Nephron progenitor cell (in vitro differentiated cells): ENCODE data around the gene LTB4R.
A peak's percentile ranks its signal among the peaks of the same experiment; 100 is the strongest.

Experiments used
- DNase-seq: peaks from one replicate; pipeline ENCODE4 v3.0.0; 2021
- H3K27ac Mint-ChIP-seq: 2 replicates; pipeline ENCODE4 v1.8.0; 2021; ENCODE audit warnings: mild to moderate bottlenecking, moderate library complexity, mixed read lengths
- H3K27me3 Mint-ChIP-seq: 2 replicates; pipeline ENCODE4 v1.8.0; 2021; ENCODE audit warnings: mild to moderate bottlenecking, low read depth, mixed read lengths; ENCODE audit not compliant: poor library complexity
- H3K36me3 Mint-ChIP-seq: 2 replicates; pipeline ENCODE4 v1.8.0; 2021; ENCODE audit warnings: low read depth, mixed read lengths
- H3K4me1 Mint-ChIP-seq: 2 replicates; pipeline ENCODE4 v1.8.0; 2021; ENCODE audit warnings: mixed read lengths
- H3K4me3 Mint-ChIP-seq: 2 replicates; pipeline ENCODE4 v1.8.0; 2021; ENCODE audit warnings: mild to moderate bottlenecking, moderate library complexity, mixed read lengths
- H3K9me3 Mint-ChIP-seq: 2 replicates; pipeline ENCODE4 v1.8.0; 2021; ENCODE audit warnings: mild to moderate bottlenecking, moderate library complexity, mixed read lengths
- CTCF ChIP-seq: fragments of 200-600 bp; sonication (generic); IDR thresholded peaks from 2 replicates; pipeline ENCODE4 v1.5.0; 2021; ENCODE audit warnings: antibody characterized with exemption

LTB4R gene

GRCh38 chr14:24337824-24338175, 26.5 kb downstream of the LTB4R start:
- TF ChIP-seq CTCF: no peak
- DNase-seq: no peak
- Mint-ChIP-seq H3K36me3 (no peaks in the 10 kb centered on the region), H3K9me3 (no peaks in the 10 kb centered on the region), H3K4me3 (no peak overlapping the region), H3K27me3 (peaks cover 100% of the 10 kb centered on the region), H3K27ac (no peak overlapping the region), H3K4me1 (peaks cover 56% of the 10 kb centered on the region)

GRCh38 chr14:24338843-24339242, 27.5 kb downstream of the LTB4R start:
- Mint-ChIP-seq H3K4me3 (peak overlapping the region; percentile 70), H3K9me3 (no peaks in the 10 kb centered on the region), H3K4me1 (peaks cover 53% of the 10 kb centered on the region), H3K27me3 (peaks cover 99% of the 10 kb centered on the region), H3K27ac (no peak overlapping the region), H3K36me3 (no peaks in the 10 kb centered on the region)
- DNase-seq: no peak
- TF ChIP-seq CTCF: no peak

- Mint-ChIP-seq H3K27me3 (peaks cover 99% of the 10 kb centered on the region), H3K4me1 (peaks cover 53% of the 10 kb centered on the region), H3K27ac (no peak within 1 kb of the TSS), H3K4me3 (peak within 1 kb of the TSS; percentile 70), H3K9me3 (no peaks in the 10 kb centered on the region), H3K36me3 (no peaks in the 10 kb centered on the region)
- TF ChIP-seq CTCF: no peak
- DNase-seq: peak; percentile 66
Measured at GRCh38 chr14:24339284-24340151, 28.2 kb downstream of the LTB4R start, which contains the start of gene RIPK3. Gene RIPK3, minus strand, starts transcription at chr14:24339991. Its CDS starts 165 bp downstream, at chr14:24339826.

GRCh38 chr14:24340606-24341005, 29.3 kb downstream of the LTB4R start:
- Mint-ChIP-seq H3K36me3 (no peaks in the 10 kb centered on the region), H3K27me3 (peaks cover 99% of the 10 kb centered on the region), H3K27ac (no peak overlapping the region), H3K9me3 (no peaks in the 10 kb centered on the region), H3K4me1 (peaks cover 45% of the 10 kb centered on the region), H3K4me3 (no peak overlapping the region)
- TF ChIP-seq CTCF: no peak
- DNase-seq: no peak

GRCh38 chr14:24342889-24343288, 31.6 kb downstream of the LTB4R start:
- H3K27ac Mint-ChIP-seq: no peak overlapping the region
- no peak for TF ChIP-seq CTCF
- H3K27me3 Mint-ChIP-seq: peaks cover 96% of the 10 kb centered on the region
- no peak overlapping the region for H3K4me3 Mint-ChIP-seq
- no peak for DNase-seq
- no peaks in the 10 kb centered on the region for H3K9me3 Mint-ChIP-seq
- H3K4me1 Mint-ChIP-seq: peaks cover 22% of the 10 kb centered on the region
- H3K36me3 Mint-ChIP-seq: no peaks in the 10 kb centered on the region
